ENCODE data around the gene FHOD3. TPM values are rescaled to one million over a fixed set of nuclear protein-coding genes. Genes with fewer than 3 reads are reported as not detected.

FHOD3 gene
- total RNA-seq, 1 experiment from 2014 or later: 18.1 TPM

- TF ChIP-seq EZH2phosphoT487 (IDR thresholded peaks at IDR 0.05; ENCODE audit: borderline replicate concordance, low read length) (no peak), EZH2 (IDR thresholded peaks at IDR 0.05; ENCODE audit: low read length, unreplicated experiment) (no peak), CTCF (conservative IDR thresholded peaks at IDR 0.05; ENCODE audit: low read depth, low read length) (no peak)
- Histone ChIP-seq H2AFZ (ENCODE audit: low read length) (no peak overlapping the region), H3K9ac (ENCODE audit: low read length) (no peak overlapping the region), H3K27me3 (ENCODE audit: low read length) (no peaks in the 10 kb centered on the region), H3K9me3 (ENCODE audit: low read length) (no peaks in the 10 kb centered on the region), H3K4me3 (ENCODE audit: low read length) (no peak overlapping the region), H3K9me2 (replicated peaks; ENCODE audit: low read length) (no peaks in the 10 kb centered on the region), H3K79me2 (ENCODE audit: low read length) (peaks cover 27% of the 10 kb centered on the region), H3K4me1 (ENCODE audit: insufficient read depth, low read length) (no peaks in the 10 kb centered on the region; the same call in 1 of the 2 replicates), H4K20me1 (ENCODE audit: low read length) (no peaks in the 10 kb centered on the region), H3K27ac (ENCODE audit: low read length) (no peak overlapping the region), H3F3A (ENCODE audit: low read length, unreplicated experiment) (no peaks in the 10 kb centered on the region), H3K36me3 (ENCODE audit: low read depth, low read length) (no peaks in the 10 kb centered on the region), H3K4me2 (ENCODE audit: low read length) (no peak overlapping the region)
- ChIA-PET CTCF (no interaction called here), POLR2A (ENCODE audit: unreplicated experiment) (no interaction called here)
- BruUV-seq (replicated peaks): no TSS peak
- no peak for ATAC-seq
- intact Hi-C loops (cut with micrococcal nuclease): no loop called here
- DNase-seq: no peak
These were observed 32.3 kb downstream of the FHOD3 start for GRCh38 chr18:36329684-36330434.

- Histone ChIP-seq H3K4me2 (ENCODE audit: low read length) (no peak overlapping the region), H3K27me3 (ENCODE audit: low read length) (no peaks in the 10 kb centered on the region), H3K79me2 (ENCODE audit: low read length) (peaks cover 24% of the 10 kb centered on the region), H2AFZ (ENCODE audit: low read length) (no peak overlapping the region), H3K36me3 (ENCODE audit: low read depth, low read length) (no peaks in the 10 kb centered on the region), H3K9me3 (ENCODE audit: low read length) (no peaks in the 10 kb centered on the region), H3K9me2 (replicated peaks; ENCODE audit: low read length) (no peaks in the 10 kb centered on the region), H3F3A (ENCODE audit: low read length, unreplicated experiment) (no peaks in the 10 kb centered on the region), H3K4me3 (ENCODE audit: low read length) (no peak overlapping the region), H3K4me1 (ENCODE audit: insufficient read depth, low read length) (no peaks in the 10 kb centered on the region; the same call in 1 of the 2 replicates), H4K20me1 (ENCODE audit: low read length) (no peaks in the 10 kb centered on the region), H3K27ac (ENCODE audit: low read length) (no peak overlapping the region), H3K9ac (ENCODE audit: low read length) (no peak overlapping the region)
- BruUV-seq (replicated peaks): no TSS peak
- CTCF ChIA-PET: no interaction called here
- DNase-seq: no peak
- POLR2A ChIA-PET (ENCODE audit: unreplicated experiment): no interaction called here
- intact Hi-C loops (cut with micrococcal nuclease): no loop called here
- TF ChIP-seq EZH2phosphoT487 (IDR thresholded peaks at IDR 0.05; ENCODE audit: borderline replicate concordance, low read length): no peak
- no peak for ATAC-seq
These were observed 33.0 kb downstream of the FHOD3 start for GRCh38 chr18:36330435-36331052.

GRCh38 chr18:36331521-36331971, 34.0 kb downstream of the FHOD3 start:
- DNase-seq (no peak), ATAC-seq (no peak)
- Histone ChIP-seq H3K36me3 (ENCODE audit: low read depth, low read length) (no peaks in the 10 kb centered on the region), H3K79me2 (ENCODE audit: low read length) (peaks cover 17% of the 10 kb centered on the region; the same call in 1 of the 2 replicates), H3F3A (ENCODE audit: low read length, unreplicated experiment) (no peaks in the 10 kb centered on the region), H3K9me3 (ENCODE audit: low read length) (no peaks in the 10 kb centered on the region), H3K4me1 (ENCODE audit: insufficient read depth, low read length) (no peaks in the 10 kb centered on the region; the same call in 1 of the 2 replicates), H3K27ac (ENCODE audit: low read length) (no peak overlapping the region), H4K20me1 (ENCODE audit: low read length) (no peaks in the 10 kb centered on the region), H3K9ac (ENCODE audit: low read length) (no peak overlapping the region), H3K4me2 (ENCODE audit: low read length) (no peak overlapping the region), H2AFZ (ENCODE audit: low read length) (no peak overlapping the region), H3K9me2 (replicated peaks; ENCODE audit: low read length) (no peaks in the 10 kb centered on the region), H3K27me3 (ENCODE audit: low read length) (no peaks in the 10 kb centered on the region), H3K4me3 (ENCODE audit: low read length) (no peak overlapping the region)
- ChIA-PET POLR2A (ENCODE audit: unreplicated experiment) (no interaction called here), CTCF (no interaction called here)
- no TSS peak for BruUV-seq (replicated peaks)
- no peak for TF ChIP-seq CTCF (conservative IDR thresholded peaks at IDR 0.05; ENCODE audit: low read depth, low read length)
- no peak for TF ChIP-seq EZH2 (IDR thresholded peaks at IDR 0.05; ENCODE audit: low read length, unreplicated experiment)
- TF ChIP-seq EZH2phosphoT487 (IDR thresholded peaks at IDR 0.05; ENCODE audit: borderline replicate concordance, low read length): no peak
- intact Hi-C loops (cut with micrococcal nuclease): no loop called here
